HG03139 (cell line): ENCODE results near the gene EPHA3.

Source experiments
- ATAC-seq: cut with Tn5 transposase; IDR thresholded peaks from one replicate; pipeline ENCODE4 v1.9.1; 2021; ENCODE audit not compliant: unreplicated experiment

The EPHA3 gene

DNA sequence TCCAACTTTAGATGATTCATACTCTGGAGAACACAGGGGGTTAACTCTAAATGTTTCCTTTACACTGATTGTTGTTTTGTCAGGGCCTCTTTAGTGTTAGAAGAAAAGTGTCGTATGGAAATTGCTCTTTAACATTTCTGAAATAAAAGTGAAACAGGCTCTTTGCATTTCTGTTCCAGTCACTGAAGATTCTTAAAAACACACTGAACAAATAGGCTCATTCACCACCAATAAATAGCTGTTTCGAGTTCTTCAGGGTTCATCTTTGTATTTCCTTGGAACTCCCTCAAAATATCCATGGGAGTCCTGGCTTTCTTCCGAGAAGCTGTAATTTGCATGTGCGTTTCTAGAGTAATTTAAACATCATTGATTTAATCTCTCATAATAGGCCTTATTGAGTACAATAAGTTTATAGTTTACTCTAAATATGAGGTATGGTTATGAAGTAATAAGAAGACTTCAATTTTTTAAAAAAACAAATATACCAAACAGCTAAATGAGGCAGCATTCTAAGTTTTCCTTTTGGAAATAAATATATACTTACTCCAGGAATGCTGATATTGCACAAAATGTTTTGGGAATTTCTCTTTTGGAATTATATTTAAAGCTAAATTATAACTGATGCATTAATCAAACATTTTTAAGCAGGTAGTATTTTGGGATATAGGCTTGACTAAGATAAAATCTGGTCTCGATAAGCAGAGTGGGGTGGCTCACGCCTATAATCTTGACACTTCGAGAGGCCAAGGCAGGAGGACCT lies 327.4 kb downstream of the EPHA3 start:
- no peak for ATAC-seq

DNA sequence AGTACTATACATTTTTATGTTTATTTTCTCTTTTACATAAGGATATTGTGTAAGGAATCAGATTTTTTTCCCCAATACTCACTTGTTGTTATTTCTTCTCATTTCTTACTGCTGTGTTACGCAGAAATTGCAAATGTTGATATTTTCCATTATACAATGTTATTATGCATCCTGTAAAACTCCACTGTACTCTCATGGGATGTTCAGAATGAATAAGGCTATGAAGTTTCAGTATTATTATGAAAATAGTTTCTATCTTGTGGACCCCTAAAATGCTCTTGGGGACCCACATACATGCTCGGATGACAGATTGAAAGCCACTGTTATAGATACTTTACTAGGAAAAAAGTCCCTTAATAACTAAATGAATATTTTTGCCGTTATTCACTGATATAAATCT lies 329.4 kb downstream of the EPHA3 start:
- ATAC-seq = no peak

DNA sequence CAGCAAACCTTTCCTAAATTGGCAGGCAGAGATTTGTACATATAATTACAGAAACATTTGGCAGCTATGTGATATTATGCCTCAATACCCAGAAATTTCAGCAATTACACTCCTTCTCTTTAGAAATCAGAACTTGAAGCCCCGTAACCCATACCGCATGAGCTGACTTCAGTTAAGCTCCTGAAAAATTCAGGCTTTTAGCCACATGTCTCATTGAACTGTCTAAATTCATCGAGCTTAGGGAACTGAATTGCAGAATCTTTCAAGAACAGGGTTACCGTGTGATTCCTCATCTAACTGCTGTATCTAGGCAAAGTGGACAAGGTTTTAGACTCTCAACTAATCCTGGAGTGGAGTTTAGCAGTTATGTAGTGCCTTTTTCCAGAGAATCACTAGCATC lies 333.0 kb downstream of the EPHA3 start:
- no peak for ATAC-seq

DNA sequence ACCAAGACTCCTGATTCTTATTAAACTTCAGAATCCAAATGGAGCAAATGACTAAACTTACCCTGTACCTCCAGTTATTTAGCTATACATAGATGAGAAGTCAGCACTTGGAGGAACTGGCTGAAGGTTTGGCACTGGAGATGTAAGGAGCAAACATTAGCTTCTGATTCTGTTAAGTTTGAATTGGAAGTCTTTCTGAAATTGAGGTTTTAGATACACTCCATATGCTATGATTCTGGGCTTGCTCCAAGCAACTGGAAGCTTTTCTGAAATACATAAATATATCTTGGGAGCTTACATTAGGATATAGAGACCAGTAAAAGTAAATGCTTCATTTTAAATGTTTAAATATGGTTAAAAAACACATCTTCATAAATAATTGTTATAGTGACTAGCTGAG lies 333.7 kb downstream of the EPHA3 start:
- ATAC-seq = no peak

DNA sequence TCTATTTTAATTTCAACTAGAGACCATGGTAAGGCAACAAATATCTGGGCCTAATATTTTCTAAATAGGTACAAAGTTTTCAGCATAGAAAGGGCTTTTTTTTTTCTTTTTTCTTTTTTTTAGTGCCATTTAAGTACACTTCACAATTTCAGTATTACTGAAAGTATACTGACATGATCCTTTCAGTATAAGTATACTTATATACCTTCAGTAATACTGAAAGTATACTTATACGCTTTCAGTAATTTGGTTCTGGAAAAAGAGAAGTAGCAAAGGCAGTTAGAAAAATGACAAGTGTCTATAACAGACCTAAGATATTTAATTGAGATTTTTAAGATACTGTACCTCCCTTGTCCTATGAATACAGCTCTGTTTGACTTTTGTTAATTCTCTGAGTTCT lies 339.2 kb downstream of the EPHA3 start:
- no peak for ATAC-seq

DNA sequence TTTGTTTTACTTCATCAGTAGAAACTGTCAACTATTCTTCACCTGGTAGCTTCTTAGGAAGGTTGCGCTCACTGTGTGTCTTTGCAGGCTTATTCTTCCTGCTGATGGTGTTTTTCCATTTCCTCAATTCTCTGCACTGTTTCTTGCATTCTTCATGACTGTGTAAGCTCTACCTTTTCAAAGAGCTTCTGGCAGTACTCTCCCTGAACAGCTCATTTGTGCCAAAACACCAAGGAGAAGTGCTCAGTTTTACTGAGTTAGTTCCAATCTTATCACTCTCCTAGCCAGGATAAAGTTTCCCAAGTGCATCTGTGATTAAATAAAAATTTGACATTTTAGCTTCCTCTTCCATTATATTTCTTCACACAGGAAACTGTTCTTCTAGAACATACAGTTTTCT lies 339.8 kb downstream of the EPHA3 start:
- ATAC-seq = no peak

DNA sequence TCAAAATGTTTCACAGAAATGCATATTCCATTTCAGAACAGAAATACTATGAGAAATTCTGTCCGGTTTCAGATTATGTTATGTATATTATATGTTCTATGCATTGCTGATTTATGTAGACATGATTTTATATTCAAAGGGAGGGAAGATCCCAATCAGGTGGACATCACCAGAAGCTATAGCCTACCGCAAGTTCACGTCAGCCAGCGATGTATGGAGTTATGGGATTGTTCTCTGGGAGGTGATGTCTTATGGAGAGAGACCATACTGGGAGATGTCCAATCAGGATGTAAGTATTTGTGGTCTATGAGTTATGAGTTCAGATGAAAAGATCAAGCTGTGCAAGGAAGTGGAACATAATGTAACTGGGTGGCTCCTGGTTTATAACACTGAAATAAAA lies 341.7 kb downstream of the EPHA3 start:
- ATAC-seq = no peak

DNA sequence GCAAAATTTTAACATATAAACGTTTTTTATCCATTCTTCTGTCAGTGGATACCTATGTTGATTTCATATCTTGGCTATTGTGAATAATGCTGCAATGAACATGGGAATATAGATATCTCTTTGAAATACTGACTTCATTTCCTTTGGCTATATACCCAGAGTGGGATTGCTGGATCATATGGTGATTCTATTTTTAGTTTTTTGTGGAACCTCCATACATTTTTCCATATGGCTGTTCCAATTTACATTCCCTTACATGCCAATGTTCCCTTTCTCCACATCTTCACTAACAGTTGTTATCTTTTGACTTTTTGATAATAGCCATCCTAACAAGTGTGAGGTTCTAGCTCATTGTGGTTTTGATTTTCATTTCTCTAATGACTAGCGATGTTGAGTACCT lies 344.6 kb downstream of the EPHA3 start:
- ATAC-seq = no peak

DNA sequence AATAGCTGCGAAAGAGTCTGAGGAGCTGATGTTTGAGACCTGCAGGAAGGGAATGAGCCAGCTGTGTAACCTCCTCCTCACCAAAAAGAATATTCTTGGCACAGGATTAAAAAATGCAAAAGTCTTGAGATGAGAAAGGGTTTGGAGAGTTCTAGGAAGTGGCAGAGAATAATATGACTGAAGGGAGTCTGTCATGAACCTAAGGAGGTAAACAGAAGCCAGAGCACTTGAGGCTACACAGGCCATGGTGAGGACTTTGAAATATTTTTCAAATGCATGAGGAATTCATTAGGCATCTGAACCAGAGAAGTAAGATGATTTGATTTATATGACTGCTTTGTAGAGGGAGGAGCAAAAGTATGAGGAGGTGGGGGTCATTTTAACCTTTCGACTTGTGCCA lies 347.8 kb downstream of the EPHA3 start:
- no peak for ATAC-seq

DNA sequence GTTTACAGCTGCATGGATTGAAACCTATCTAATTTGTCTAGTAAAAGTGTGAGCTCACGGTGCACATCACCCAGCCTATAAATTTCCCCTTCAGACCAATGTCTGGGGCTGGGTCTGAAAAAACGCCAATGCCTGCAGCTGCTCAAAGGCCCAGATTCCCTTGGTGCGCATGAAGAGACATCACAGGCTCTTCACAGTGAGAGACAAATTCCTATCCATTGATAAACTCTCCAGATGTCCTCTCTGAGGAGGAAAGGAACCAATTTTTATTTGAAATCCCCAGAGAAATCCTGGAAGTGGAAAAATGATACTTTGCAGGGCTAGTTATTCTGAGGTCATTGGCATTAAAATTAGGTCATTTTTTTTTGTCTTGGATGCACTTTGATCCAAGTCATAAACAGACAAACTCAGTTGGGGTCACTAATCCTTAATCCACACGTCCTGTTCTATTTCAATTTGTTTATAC lies 360.5 kb downstream of the EPHA3 start:
- no peak for ATAC-seq

DNA sequence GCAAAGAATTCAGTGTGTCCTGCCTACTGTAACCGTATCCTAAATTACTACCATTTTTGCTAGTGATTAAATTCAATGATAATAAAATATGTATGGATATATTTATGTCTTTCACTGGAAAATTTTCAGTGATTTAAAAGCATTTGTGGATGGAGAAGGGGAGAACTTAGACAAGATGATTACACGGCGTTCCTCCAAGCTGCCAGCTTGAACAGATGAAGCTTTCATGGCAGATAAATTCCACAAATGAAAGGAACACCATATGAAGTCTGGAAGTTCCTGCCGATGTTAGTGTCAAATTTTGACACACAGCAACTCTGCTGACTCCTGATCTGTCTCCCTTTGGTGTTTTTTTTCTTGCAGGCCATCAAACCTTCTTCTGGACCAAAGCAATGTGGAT lies 364.7 kb downstream of the EPHA3 start:
- ATAC-seq = no peak

DNA sequence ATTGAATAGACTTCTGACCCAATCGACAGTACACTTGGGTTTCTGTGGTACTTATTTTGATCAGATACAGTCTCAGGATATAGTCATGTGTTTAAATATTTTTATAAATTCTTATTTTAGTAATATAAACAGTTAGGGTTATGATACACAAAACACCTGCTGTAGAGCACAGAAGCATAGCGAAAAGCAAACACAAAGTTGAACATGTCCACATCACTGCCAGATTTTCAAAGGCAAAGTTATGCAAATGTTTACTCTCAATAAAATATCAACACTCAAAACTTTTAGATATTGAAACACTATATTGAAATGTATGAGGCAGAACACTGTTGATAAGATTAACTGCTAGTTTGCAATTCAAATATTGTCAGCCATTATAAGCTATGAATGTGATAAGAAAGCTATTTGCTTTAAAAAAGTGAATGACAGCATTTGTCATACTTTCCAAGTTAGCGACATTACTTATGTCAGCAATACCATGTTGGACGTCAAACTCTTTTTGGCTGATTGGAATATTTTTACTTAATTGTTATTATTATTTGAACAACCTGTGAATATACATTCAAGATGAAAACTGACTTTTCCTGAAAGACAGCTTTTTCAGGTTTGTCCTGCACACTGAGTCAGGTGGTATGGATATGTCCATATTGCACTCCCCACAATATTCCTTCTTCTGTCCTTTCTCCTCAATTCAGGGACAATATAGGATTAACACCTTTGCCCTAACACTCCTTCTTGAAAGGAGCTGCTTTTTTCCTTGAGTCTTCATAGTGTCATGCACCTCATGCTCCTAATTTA lies 367.1 kb downstream of the EPHA3 start:
- no peak for ATAC-seq

DNA sequence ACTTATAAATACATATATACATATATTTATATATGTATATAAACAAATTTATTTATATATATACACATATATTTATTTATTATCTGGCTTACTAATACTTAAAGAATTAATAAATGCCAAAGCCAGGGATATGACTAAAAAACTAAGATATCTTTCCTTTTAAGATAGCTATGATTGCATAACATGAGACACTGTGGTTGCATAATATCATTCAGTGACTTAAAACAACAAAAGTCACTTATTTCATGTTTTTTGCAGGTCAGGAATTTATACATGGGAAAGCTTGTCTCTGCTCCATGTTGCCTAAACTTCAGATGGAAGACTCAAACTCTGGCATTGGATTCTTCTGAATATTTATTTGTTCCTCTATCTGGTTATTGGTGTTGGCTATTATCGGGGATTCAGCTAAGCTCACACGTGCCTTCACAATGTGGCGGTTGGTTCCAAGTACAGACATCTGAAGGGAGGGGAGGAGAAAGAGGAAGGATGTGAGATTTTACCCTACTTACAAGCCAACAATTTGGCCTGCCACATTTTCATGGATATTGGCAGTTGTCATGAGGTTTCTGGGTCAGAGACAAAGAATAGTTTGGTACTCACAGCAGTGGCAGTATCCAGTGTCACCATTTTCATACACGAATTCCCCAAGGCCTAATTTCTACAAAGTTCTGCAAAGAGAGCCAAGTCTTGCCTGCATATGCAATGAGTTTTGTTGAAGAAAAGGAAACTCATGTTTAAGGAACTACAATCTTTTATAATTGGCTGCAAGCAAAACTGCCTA lies 381.6 kb downstream of the EPHA3 start:
- no peak for ATAC-seq

DNA sequence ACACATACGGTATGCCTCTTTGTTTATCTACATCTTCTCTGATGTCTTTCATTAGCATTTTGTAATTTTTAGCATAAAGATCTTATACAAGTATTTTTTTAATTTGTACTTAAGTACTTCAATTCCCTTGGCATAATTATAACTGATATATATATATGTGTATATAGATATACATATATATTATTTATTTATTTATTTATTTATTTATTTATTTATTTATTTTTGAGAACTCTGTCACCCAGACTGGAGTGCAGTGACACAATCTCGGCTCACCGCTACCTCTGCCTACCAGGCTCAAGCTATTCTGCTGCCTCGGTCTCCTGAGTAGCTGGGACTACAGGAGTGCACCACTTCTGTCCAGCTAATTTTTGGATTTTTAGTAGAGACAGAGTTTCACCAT lies 382.7 kb downstream of the EPHA3 start:
- ATAC-seq = no peak

DNA sequence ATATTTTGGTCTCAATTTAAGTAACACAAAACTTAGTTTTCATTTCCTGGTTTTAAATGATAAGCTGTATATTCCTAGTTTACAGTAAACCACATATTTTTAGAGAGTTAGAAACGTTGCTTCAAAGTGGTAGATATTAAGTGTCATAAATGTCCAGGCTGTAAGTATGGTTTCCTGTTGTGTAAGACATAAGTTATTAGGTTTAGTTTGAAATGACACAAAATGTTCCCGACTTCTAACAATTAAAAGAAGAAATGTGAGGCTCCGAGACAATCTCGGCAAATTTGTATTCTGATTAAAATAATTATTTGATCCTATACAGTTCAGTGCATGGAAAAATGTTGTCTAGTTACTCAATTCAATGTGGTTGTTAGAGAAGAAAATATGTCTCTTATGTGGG lies 387.3 kb downstream of the EPHA3 start:
- no peak for ATAC-seq

DNA sequence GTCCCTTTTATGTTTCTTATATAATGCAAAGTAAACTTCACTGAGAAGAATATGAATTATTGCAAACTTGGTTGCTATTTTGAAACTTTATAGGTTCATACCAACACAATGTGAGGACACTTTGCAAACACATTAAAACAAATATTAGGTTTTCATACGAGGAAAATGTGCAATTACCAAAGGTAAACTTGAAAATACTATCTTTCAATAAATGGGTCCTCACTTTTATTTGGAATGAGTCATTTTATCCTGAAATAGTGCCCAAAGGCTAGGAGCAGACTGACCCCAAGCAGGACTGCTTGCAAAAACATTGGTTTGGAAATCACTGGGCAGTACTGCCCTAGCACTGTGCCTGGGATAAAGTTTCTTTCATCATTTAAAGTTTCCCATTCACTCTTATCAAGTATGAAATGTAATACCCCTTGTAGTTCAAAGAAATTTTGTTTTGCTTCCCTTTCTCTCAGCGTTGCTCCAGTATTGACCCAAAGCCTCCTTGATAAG lies 396.5 kb downstream of the EPHA3 start:
- ATAC-seq = no peak

DNA sequence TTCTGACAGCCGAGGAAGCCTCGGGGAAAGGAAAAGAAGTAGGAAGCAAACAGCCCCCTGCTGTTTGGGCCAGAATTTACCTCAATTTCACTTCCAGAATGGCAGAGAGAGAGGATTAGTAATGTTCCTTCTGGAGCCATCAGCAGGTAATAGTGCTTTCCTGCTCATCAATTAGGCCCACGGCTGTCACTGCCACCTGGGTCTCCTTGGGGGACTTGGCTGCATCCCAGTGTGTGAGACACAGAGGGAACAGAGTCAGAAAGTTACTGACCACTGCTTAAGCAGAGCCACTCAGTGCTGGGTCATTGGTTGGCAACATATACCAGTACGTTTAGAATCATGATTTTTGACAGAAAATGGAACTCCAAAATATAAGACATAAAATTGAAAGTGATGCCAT lies 397.0 kb downstream of the EPHA3 start:
- no peak for ATAC-seq

DNA sequence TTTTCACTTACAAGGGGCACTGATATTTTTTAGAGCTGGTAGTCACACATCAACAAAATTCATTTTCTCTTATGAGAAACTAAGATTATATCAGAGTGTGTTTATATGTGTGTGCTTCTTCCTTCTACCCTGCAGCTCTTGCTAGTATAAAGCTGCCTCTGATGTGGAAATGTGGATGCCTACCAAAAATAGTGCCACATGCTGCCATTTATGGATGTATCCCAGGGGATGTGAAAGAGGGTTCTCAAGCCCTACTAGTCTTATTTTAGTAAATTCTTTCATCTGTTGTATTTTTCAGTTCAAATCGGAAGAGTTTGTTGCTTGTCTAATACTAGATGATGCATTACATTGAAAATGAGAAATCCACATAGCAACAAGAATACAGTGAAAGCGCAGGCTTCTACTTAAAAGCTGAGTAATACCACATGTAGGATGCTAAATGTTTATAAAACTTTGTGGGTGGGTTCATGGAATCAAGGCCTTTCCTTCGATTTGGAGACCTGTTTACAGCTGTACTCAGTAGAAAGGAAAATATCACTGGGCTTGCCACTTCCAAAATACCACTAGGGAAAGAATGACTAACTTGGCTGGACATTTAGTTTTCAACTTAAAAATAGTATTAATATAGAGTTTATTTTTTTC lies 399.2 kb downstream of the EPHA3 start:
- no peak for ATAC-seq

DNA sequence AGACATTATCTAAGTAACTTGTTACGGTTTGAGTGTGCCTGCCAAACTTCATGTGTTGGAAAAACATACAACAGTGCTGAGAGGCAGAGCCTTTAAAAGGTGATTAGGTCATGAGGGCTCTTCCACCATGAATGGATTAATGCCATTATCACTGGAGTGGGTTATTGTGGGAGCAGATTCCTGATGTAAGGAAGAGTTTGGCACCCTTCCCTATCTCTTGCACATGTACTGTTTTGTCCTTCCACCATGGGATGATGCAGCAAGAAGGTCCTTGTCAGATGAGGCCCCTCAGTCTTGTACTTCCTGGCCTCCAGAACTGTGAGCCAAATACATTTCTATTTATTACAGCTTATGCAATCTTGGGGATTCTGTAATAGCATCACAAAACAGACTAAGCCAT lies 413.9 kb downstream of the EPHA3 start:
- ATAC-seq = no peak

DNA sequence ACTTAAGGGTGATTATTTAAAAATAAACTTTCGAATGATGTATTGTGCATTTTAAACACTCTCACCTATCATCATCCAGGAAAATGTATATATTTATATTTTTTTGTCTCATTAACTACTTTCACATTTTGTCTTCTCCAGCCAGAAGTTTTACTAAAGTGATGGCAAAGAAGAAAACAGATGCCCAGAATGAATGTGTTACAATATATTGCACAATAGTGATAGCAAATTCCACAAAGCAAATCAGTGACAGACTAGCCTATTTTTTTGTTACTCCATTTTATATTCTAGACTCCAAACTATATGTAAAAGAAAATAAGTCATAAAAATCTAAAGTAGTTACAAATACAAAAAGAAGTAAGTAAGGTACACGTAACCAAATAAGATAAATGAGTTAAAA lies 414.7 kb downstream of the EPHA3 start:
- no peak for ATAC-seq

DNA sequence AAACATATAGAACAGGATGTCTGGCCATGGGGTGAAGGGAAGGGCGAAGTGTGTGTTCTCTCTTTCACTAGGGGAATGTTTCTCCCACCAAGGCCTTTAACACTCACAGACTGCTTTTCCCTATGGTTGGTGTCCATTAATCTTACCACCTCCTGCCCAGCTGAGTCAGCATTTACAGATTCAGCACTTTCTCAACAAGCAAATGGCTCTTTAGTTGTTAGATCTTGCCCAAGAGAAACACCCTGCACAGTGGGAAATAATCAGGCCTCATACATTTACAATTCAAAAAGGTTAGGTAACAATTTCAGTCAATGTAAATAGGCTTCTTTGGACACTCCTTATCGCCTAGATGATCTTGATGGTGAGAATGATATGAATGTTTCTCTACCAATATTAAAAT lies 418.2 kb downstream of the EPHA3 start:
- no peak for ATAC-seq
